ENCODE data around the gene KCNH1. TPM values are rescaled to one million over a fixed set of nuclear protein-coding genes. Genes with fewer than 3 reads are reported as not detected.

Gene KCNH1
- total and polyA plus RNA-seq, 10 donors = not detected

DNA sequence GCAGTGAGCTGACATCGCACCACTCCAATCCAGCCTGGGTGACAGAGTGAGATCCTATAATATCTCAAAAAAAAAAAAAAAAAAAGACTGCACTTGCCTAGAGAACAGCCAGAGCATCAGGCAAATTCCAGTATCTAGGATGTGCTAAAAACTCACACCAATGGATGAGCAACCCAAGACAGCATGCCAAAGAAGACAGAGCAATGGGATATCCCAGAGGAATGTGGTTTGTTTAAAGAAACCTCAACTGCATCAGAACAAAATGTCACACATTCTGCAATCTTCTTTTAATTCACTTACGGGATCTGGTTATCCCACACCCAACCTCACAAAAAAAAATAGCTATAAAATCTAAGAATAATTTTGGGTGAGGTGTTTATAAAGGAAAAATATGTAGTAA lies 7.3 kb downstream of the KCNH1 start:
- WGBS, 5 donors = 90 to 98% (median 92%) methylated on average over 2 of the region's 2 CpGs
- TF ChIP-seq POLR2AphosphoS5 (IDR thresholded peaks at IDR 0.05) (no peak), POLR2A (IDR thresholded peaks at IDR 0.05) (no peak)
- TF ChIP-seq, protein P1, sequence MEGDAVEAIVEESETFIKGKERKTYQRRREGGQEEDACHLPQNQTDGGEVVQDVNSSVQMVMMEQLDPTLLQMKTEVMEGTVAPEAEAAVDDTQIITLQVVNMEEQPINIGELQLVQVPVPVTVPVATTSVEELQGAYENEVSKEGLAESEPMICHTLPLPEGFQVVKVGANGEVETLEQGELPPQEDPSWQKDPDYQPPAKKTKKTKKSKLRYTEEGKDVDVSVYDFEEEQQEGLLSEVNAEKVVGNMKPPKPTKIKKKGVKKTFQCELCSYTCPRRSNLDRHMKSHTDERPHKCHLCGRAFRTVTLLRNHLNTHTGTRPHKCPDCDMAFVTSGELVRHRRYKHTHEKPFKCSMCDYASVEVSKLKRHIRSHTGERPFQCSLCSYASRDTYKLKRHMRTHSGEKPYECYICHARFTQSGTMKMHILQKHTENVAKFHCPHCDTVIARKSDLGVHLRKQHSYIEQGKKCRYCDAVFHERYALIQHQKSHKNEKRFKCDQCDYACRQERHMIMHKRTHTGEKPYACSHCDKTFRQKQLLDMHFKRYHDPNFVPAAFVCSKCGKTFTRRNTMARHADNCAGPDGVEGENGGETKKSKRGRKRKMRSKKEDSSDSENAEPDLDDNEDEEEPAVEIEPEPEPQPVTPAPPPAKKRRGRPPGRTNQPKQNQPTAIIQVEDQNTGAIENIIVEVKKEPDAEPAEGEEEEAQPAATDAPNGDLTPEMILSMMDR (IDR thresholded peaks at IDR 0.05 in 8 of 11, conservative IDR thresholded peaks at IDR 0.05 in 3 of 11) = no peak
- Histone ChIP-seq H3K36me3 (no peaks in the 10 kb centered on the region), H3K27ac (no peak overlapping the region), H3K27me3 (replicated peaks in 1 of 7) (peaks cover 0 to 50% (median 6%) of the 10 kb centered on the region in 7 donors), H3K9me3 (no peaks in the 10 kb centered on the region), H3K4me3 (no peak overlapping the region), H3K4me1 (no peaks in the 10 kb centered on the region)
- intact Hi-C loops (cut with DNase I; ENCODE audit: low total_unique reads) = no loop called here
- no peak for DNase-seq

DNA sequence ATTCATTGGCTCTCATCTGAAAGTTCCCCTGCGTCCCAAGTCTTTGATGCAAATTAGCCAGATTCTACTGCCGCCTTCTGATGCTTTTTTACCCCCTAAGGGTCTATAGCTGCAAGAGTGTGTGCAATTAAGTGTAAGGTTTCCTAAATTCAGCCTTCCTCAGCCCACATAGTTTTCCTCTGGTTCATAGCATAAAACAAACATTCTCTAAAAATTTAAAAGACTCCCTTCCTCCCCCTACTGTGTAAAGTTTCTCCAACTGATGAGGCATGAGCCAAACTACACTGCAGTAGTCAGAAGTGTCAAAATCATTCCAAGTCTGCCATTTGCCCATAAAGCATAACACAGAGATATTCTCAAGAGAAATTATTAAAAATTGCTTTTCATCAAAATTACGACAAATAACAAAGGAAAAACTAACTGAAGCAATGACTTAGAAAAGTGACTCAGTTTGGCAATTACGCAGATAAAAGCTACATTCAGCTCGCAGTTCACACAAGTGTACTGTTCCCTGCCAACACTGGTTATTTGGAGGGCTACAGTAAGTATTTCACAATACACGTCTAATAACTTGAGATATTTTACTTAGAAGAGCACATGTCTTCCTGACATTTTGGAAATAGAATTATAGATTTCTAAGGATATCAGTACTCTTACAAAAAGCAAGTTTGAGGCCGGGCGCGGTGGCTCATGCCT lies 15.4 kb downstream of the KCNH1 start:
- TF ChIP-seq POLR2AphosphoS5 (IDR thresholded peaks at IDR 0.05) (no peak), POLR2A (IDR thresholded peaks at IDR 0.05) (no peak)
- TF ChIP-seq, protein P1 (IDR thresholded peaks at IDR 0.05 in 8 of 11, conservative IDR thresholded peaks at IDR 0.05 in 3 of 11) = no peak
- 84 to 89% (median 88%) methylated on average over 9 of the region's 9 CpGs for WGBS, 5 donors
- H3K4me1 ChIP-seq = no peaks in the 10 kb centered on the region
- peaks cover 0 to 4% (median 0%) of the 10 kb centered on the region in 8 donors for H3K9me3 ChIP-seq
- no peaks in the 10 kb centered on the region for H3K36me3 ChIP-seq
- peaks cover 0 to 56% (median 0%) of the 10 kb centered on the region in 7 donors for H3K27me3 ChIP-seq (replicated peaks in 1 of 7)
- intact Hi-C loops (cut with DNase I; ENCODE audit: low total_unique reads) = no loop called here
- no peak overlapping the region for H3K4me3 ChIP-seq
- no peak for DNase-seq
- H3K27ac ChIP-seq = no peak overlapping the region

DNA sequence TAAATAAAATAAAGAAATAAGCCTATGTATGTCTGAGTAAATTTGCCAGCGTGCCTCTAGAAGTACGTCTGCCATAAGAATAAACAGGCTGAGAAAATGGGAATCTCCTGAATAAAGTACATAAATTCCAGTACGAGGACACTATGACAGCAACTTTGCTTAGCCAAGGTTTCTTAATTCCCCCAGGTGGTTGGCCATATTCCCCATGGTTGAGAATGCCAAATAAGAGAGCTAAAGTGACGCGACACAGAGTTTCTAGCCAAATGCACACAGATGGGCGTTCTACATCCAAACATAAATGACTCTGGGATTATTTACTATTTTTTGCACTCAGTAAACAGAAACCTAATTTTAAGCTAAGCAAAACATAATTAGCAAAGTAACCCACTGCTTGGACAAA lies 19.5 kb downstream of the KCNH1 start:
- Histone ChIP-seq H3K27ac (no peak overlapping the region), H3K9me3 (peaks cover 0 to 7% (median 2%) of the 10 kb centered on the region in 8 donors), H3K4me1 (no peaks in the 10 kb centered on the region), H3K36me3 (no peaks in the 10 kb centered on the region), H3K4me3 (no peak overlapping the region), H3K27me3 (replicated peaks in 1 of 7) (peaks cover 0 to 52% (median 0%) of the 10 kb centered on the region in 7 donors)
- intact Hi-C loops (cut with DNase I; ENCODE audit: low total_unique reads) = no loop called here
- TF ChIP-seq POLR2AphosphoS5 (IDR thresholded peaks at IDR 0.05) (no peak), POLR2A (IDR thresholded peaks at IDR 0.05) (no peak)
- no peak for DNase-seq
- WGBS, 5 donors = 86 to 92% (median 90%) methylated on average over 6 of the region's 6 CpGs

DNA sequence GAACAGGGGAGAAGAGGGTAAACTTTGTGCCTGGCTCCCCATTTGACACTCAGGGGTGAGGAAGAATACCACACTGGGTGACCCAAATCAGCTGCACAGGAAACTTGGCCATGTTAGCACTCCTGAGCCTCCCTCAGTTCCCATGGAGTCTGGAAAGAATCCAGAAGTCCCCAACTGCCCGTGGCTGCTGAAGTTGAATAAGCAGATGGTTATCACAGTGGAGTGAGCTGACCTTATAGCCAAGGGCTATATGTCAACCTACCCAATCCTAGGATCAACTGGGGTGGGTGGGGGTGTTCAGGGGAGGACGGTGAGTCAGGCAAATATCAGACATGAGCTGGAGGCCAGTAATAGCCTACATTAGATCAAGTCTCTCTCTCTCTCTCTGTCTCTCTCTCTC lies 20.4 kb downstream of the KCNH1 start:
- Histone ChIP-seq H3K27me3 (replicated peaks in 1 of 7) (peaks cover 0 to 51% (median 0%) of the 10 kb centered on the region in 7 donors), H3K4me1 (no peaks in the 10 kb centered on the region), H3K27ac (no peak overlapping the region), H3K9me3 (peaks cover 0 to 7% (median 2%) of the 10 kb centered on the region in 8 donors), H3K4me3 (no peak overlapping the region), H3K36me3 (no peaks in the 10 kb centered on the region)
- WGBS, 5 donors = 36 to 68% (median 57%) methylated on average over 2 of the region's 2 CpGs
- TF ChIP-seq, protein P1 (IDR thresholded peaks at IDR 0.05 in 8 of 11, conservative IDR thresholded peaks at IDR 0.05 in 3 of 11) = no peak
- TF ChIP-seq POLR2AphosphoS5 (IDR thresholded peaks at IDR 0.05) = no peak
- TF ChIP-seq POLR2A (IDR thresholded peaks at IDR 0.05) = no peak
- intact Hi-C loops (cut with DNase I; ENCODE audit: low total_unique reads) = no loop called here
- DNase-seq = no peak
